GM18499 (cell line): Measurements from ENCODE around the gene RPS6KC1.
"Not testable (repeated sequence)": the region's sequence is repeated elsewhere in the genome, so short reads cannot be mapped to it uniquely, and the experiment has no call there.

Experiments used
- ATAC-seq: cut with Tn5 transposase; IDR thresholded peaks from one replicate; pipeline ENCODE4 v1.9.1; 2021; ENCODE audit warnings: moderate number of reproducible peaks; ENCODE audit not compliant: insufficient read depth, unreplicated experiment

Gene RPS6KC1

DNA sequence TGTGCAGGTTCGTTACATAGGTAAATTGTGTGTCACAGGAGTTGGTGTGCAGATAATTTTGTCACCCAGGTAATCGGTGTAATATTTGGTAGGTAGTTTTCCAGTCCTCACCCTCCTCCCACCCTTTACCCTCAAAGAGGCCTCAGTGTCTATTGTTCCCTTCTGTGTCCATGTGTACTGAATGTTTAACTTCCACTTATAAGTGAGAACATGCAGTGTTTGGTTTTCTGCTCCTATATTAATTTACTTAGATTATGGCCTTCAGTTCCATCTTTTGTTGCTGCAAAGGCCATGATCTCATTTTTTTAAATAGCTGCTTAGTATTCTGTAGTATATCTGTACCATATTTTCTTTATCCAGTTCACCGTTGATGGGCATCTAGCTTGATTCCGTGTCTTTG, 87.3 kb downstream of the RPS6KC1 start:
- ATAC-seq, result no peak

- ATAC-seq, result no peak
Observed at GRCh38 chr1:213138892-213139291, 87.9 kb downstream of the RPS6KC1 start.

GRCh38 chr1:213148905-213149304, 97.9 kb downstream of the RPS6KC1 start:
- ATAC-seq, result no peak

DNA sequence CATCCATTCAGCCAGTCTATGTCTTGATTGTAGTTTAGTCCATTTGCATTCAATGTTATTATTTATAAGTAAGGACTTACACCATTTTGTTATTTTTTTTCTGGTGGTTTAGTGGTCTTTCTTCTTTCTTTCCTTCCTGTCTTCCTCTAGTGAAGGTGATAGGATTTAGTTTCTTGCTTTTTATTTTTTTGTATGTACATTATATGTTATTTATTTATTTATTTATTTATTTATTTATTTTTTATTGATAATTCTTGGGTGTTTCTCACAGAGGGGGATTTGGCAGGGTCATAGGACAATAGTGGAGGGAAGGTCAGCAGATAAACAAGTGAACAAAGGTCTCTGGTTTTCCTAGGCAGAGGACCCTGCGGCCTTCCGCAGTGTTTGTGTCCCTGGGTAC, 99.0 kb downstream of the RPS6KC1 start:
- ATAC-seq, result not testable (repeated sequence)

GRCh38 chr1:213154056-213154685, 103.1 kb downstream of the RPS6KC1 start:
- no peak for ATAC-seq

GRCh38 chr1:213159376-213159775, 108.3 kb downstream of the RPS6KC1 start:
- ATAC-seq, result no peak

GRCh38 chr1:213160442-213160841, 109.4 kb downstream of the RPS6KC1 start:
- ATAC-seq, result not testable (repeated sequence)

- no peak for ATAC-seq
Observed at GRCh38 chr1:213162338-213162737, 111.3 kb downstream of the RPS6KC1 start.

- ATAC-seq, result no peak
Observed at GRCh38 chr1:213162862-213163261, 111.8 kb downstream of the RPS6KC1 start.

GRCh38 chr1:213163278-213163711, 112.3 kb downstream of the RPS6KC1 start:
- no peak for ATAC-seq

GRCh38 chr1:213164561-213164960, 113.5 kb downstream of the RPS6KC1 start:
- ATAC-seq, result no peak

DNA sequence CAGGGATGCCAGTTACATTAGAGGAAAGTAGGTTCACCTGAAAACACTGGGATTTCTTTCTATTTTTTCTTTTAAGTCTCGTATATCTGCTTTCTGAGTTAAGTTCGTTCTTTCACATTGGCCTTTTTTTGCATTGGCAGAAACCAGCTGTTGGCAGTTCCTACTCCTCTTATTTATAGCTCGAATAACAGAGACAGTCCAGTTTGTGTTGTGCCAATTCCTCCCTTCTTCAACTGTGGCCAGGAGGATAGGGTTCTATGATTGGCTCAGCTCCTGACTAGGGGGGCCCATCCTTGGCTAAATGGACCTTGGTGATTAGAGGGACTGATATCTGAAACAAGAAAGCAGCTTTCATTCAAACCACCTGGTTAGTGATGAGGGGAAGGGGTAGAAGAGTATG, 115.8 kb downstream of the RPS6KC1 start:
- no peak for ATAC-seq

DNA sequence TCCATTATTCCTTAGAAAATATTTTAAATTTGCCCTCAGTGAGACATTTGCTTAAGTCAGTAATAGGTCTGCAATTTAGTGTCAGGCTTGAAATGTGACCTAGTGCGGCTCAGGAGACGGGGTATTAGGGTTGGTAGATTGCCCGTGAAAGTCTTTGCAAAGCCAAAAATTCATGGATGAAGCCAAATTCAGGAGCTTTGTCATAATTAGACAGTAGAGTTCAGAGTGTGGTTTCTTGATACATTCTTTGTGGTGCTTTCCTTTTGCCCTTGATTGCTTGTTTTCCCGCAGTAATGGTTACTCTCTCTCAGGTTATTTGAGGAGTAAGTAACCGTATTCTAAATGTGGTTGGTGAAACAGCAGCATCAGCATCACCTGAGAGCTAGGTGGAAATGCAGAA, 120.7 kb downstream of the RPS6KC1 start:
- ATAC-seq, result no peak

GRCh38 chr1:213176341-213176740, 125.3 kb downstream of the RPS6KC1 start:
- ATAC-seq, result no peak

DNA sequence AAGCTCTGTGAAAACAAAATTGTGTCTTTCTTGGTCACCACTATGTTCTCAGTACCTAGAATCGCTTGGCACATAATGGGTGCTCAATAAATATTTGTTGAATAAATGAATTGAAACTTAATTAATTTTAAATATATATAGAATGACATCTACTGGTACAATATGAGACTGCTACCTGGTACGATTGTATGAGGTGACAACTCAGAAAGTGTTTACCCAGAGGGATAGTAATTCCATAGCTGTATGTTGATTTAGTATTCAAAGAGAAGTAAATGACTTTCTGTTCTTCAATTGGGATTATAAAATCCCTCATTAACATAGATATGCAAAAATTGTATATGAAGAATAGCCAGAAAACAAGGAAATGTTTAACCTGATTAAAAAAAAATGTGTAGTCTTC, 128.7 kb downstream of the RPS6KC1 start:
- no peak for ATAC-seq

GRCh38 chr1:213180833-213181232, 129.8 kb downstream of the RPS6KC1 start:
- no peak for ATAC-seq

GRCh38 chr1:213183036-213183672, 132.1 kb downstream of the RPS6KC1 start:
- ATAC-seq, result no peak

DNA sequence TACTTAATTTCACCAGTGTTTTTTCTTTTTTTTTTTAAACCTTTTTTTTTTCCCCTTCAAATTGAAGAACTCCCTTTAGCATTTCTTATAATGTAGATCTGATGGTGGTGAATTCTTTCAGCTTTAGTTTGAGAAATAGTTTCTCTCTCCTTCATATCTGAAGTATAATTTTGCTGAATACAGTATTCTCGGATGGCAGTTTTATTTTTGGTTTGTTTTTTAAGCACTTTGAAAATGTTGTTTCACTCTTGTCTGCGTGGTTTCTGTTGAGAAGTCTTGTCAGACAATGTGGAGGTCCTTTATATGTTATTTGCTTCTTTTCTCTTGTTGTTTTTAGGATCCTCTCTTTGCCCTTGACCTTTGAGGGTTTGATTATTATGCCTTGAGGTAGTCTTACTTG, 135.1 kb downstream of the RPS6KC1 start:
- no peak for ATAC-seq

- ATAC-seq, result no peak
Observed at GRCh38 chr1:213192026-213192425, 141.0 kb downstream of the RPS6KC1 start.

DNA sequence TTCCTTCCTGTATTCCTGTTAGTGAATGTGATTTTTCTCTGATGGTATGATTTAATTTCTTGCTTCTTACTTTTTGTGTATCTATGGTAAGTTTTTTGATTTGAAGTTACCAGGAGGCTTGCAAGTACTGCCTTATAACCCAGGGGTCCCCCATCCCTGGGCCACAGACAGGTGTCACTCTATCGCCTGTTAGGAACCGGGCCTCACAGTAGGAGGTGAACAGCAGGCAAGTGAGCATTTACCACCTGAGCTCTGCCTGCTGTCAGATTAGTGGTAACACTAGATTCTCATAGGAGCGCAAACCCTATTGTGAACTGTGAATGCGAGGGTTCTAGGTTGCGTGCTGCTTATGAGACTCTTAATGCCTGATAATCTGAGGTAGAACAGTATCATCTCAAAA, 143.3 kb downstream of the RPS6KC1 start:
- no peak for ATAC-seq

DNA sequence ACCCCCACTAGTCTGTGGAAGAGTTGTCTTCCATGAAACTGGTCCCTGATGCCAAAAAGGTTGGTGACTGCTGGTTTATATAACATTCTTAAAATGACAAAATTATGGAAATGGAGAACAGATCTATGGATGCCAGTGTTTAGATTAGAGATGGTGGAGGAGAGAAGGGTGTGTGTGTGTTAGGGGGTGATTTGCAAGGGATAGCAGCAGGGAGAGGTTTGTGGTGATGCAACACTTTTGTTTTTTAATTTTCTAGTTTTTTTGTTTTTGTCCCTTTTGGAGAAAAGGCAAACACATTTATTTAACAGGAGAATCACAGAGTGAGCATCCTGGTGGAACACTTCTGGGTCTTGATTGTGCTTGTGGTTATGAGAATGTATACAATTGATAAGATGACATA, 143.8 kb downstream of the RPS6KC1 start:
- ATAC-seq, result no peak
